Testis (tissue), 3 donors: ENCODE data around the gene GARIN3. TPM values are rescaled to one million over a fixed set of nuclear protein-coding genes. Genes with fewer than 3 reads are reported as not detected.

ENCODE experiments used
- DNase-seq: peaks from one replicate; pipeline ENCODE4 v3.0.0-alpha.2; 2019
- H3K27ac ChIP-seq, 2 donors: fragments of 200-600 bp; sonication (generic); one replicate each; pipeline ENCODE4 v1.5.1; 2019
- H3K27me3 ChIP-seq: fragments of 200-600 bp; sonication (generic); one replicate; pipeline ENCODE4 v1.5.1; 2019
- H3K36me3 ChIP-seq: fragments of 200-600 bp; sonication (generic); one replicate; pipeline ENCODE4 v1.5.1; 2017; ENCODE audit warnings: low read depth; ENCODE audit errors: missing control alignments
- H3K4me1 ChIP-seq: fragments of 200-600 bp; sonication (generic); one replicate; pipeline ENCODE4 v1.5.1; 2019
- H3K4me3 ChIP-seq, 2 donors: fragments of 200-600 bp; sonication (generic); one replicate each; pipeline ENCODE4 v1.5.1; 2017 to 2019
- H3K9me3 ChIP-seq: fragments of 200-600 bp; sonication (generic); one replicate; pipeline ENCODE4 v1.5.1; 2017
- POLR2A ChIP-seq: fragments of 450-650 bp; IDR thresholded peaks from one replicate; pipeline ENCODE4 v1.6.1; 2017; ENCODE audit warnings: antibody characterized with exemption, mild to moderate bottlenecking, moderate library complexity
- WGBS, 2 donors: methylation state at CpG; one replicate each; pipeline ENCODE4 v1.1.5; 2018; 5-methylcytosine and 5-hydroxymethylcytosine counted together
- intact Hi-C: fragments of 100-400 bp; cut with DNase I; formaldehyde crosslinking; loops from one replicate; pipeline ENCODE4 v1.15.1; 2023; ENCODE audit warnings: low total_unique reads
- polyA plus RNA-seq: library from polyadenylated mRNA; stranded (reverse); fragments of 350-450 nt; fragmentation: Illumina TruSeq; extraction: RNeasy Lipid Tissue Mini Kit (QIAGEN cat#74804); gene quantifications from one replicate; pipeline ENCODE4 v1.2.3, GENCODE V29; 2014; ENCODE audit warnings: low read depth, low replicate concordance; ENCODE audit not compliant: insufficient read depth
- total RNA-seq, 2 donors: library from RNA; depleted of rRNA; stranded (reverse); fragments of >200 nt; gene quantifications; one replicate each; pipeline ENCODE4 v1.2.3, GENCODE V29; 2016
- TF ChIP-seq, protein P1 (sequence below), 3 experiments: fragments of 450-650 bp in 2 of 3; fragments of 200-600 bp in 1 of 3; sonication (generic) in 1 of 3; IDR thresholded peaks; one replicate each; pipeline ENCODE4 v1.5.1; 2016 to 2019; ENCODE audit warnings: antibody characterized with exemption in 3 of 3, mild to moderate bottlenecking in 2 of 3, moderate library complexity in 1 of 3

GARIN3 gene
- total and polyA plus RNA-seq, 3 donors from 2014 or later = 11.5 to 45.6 (median 27.8) TPM

DNA sequence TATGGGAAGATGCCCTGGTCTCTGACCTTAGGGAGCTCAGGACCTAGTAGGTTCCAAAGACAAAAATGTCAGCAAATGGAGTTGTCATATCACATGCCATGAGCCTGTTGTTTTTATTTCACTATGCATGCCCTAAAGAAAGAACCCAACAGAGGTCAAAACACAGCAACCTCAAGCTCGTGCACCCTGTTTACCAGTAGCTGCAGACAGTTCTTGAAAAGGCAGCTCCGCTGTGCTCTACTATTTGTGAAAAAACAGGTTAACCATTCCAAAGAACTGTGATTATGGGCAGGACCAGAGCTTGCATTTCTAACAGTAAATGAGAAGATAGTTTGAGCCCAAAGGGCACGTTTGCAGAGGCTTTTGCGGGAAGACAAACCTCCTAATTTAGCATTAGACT is 37.4 kb upstream of the GARIN3 start:
- WGBS, 2 donors = 85 to 93% methylated on average over 4 of the region's 4 CpGs
- intact Hi-C loops = no loop called here
- Histone ChIP-seq H3K4me1 (peaks cover under 1% of the 10 kb centered on the region), H3K4me3 (no peak overlapping the region), H3K27me3 (no peaks in the 10 kb centered on the region), H3K36me3 (no peaks in the 10 kb centered on the region), H3K27ac (no peak overlapping the region), H3K9me3 (no peaks in the 10 kb centered on the region)
- TF ChIP-seq POLR2A = no peak
- TF ChIP-seq, protein P1, sequence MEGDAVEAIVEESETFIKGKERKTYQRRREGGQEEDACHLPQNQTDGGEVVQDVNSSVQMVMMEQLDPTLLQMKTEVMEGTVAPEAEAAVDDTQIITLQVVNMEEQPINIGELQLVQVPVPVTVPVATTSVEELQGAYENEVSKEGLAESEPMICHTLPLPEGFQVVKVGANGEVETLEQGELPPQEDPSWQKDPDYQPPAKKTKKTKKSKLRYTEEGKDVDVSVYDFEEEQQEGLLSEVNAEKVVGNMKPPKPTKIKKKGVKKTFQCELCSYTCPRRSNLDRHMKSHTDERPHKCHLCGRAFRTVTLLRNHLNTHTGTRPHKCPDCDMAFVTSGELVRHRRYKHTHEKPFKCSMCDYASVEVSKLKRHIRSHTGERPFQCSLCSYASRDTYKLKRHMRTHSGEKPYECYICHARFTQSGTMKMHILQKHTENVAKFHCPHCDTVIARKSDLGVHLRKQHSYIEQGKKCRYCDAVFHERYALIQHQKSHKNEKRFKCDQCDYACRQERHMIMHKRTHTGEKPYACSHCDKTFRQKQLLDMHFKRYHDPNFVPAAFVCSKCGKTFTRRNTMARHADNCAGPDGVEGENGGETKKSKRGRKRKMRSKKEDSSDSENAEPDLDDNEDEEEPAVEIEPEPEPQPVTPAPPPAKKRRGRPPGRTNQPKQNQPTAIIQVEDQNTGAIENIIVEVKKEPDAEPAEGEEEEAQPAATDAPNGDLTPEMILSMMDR (IDR thresholded peaks at IDR 0.05) = no peak
- no peak for DNase-seq

DNA sequence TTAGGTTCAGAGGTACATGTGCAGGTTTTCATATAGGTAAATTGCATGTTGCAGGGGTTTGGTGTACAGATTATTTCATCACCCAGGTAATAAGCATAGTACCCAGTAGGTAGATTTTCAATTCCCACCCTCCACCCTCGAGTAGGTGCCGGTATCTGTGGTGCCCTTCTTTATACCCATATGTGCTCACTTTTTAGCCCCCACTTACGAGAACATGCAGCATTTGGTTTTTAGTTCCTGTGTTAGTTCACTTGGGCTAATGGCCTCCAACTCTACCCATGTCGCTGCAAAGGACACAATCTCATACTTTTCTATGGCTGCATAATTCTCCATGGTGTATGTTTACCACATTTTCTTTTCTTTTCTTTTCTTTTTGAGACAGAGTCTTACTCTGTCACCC is 35.8 kb upstream of the GARIN3 start:
- no peak overlapping the region for H3K4me3 ChIP-seq
- WGBS, 2 donors = 90 to 92% methylated on average over 4 of the region's 4 CpGs

DNA sequence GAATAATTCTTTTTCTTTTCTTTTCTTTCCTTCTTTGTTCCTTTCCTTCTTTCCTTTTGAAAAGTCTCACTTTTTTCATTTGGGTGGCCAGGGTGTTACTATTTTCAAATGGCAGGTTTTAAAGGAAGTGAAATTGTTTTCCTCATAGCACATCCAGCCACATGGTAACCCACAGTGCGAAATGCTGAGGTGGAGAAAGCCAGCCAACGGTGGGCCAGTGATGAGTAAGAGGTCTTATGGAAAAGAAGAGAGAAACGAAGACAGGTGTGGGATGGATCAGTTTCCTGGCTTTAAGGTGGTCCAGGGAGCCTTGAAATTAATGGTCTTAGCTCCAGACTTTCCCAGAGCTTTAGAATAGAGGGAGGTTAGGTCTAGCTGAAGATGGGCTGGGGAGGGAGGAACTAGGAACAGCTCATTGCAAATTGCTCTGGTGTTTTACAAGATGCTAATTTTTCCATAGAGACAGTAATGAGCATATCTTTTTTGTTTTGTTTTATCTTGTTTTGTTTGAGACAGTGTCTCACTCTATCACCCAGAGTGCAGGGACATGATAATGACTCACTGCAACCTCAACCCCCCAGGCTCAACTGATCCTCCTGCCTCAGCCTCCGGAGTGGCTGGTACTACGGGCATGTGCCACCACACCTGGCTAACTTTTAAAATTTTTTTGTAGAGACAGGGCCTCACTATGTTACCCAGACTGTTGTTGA is 32.4 kb upstream of the GARIN3 start:
- Histone ChIP-seq H3K27me3 (no peaks in the 10 kb centered on the region), H3K4me3 (no peak overlapping the region), H3K36me3 (no peaks in the 10 kb centered on the region), H3K4me1 (peaks cover 4% of the 10 kb centered on the region), H3K9me3 (no peaks in the 10 kb centered on the region), H3K27ac (no peak overlapping the region)
- intact Hi-C loops = no loop called here
- DNase-seq = no peak
- WGBS, 2 donors = 57 to 63% methylated on average over 4 to 5 of the region's 5 CpGs
- TF ChIP-seq, protein P1 (IDR thresholded peaks at IDR 0.05) = no peak
- no peak for TF ChIP-seq POLR2A

More for the DNA sequence above, 35.8 kb upstream of the GARIN3 start:
- DNase-seq = no peak
- Histone ChIP-seq H3K36me3 (no peaks in the 10 kb centered on the region), H3K4me1 (peaks cover 4% of the 10 kb centered on the region), H3K27me3 (no peaks in the 10 kb centered on the region), H3K27ac (no peak overlapping the region), H3K9me3 (no peaks in the 10 kb centered on the region)
- intact Hi-C loops = no loop called here
- no peak for TF ChIP-seq POLR2A
- TF ChIP-seq, protein P1 (IDR thresholded peaks at IDR 0.05) = no peak

DNA sequence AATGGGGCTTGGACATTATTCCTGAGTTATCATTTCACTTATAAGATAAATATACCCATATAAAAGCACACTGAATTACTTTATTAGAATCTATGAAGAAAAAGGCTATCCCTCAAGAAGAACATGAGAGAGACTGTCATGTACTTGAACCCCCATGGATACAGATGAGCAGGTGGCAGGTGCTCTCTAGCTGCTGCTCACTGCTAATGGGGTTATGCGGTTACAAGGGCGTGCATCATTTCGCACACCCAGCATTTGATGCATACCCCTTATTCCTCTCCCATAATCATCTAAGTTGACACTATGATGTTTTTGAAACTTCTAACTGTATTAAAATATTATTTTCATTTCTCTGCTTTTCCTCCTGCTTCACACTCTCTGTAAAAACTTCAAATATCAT is 31.0 kb upstream of the GARIN3 start:
- Histone ChIP-seq H3K27me3 (no peaks in the 10 kb centered on the region), H3K4me1 (peaks cover 4% of the 10 kb centered on the region), H3K9me3 (no peaks in the 10 kb centered on the region), H3K27ac (no peak overlapping the region), H3K36me3 (no peaks in the 10 kb centered on the region), H3K4me3 (no peak overlapping the region)
- no peak for TF ChIP-seq POLR2A
- TF ChIP-seq, protein P1 (IDR thresholded peaks at IDR 0.05) = no peak
- 91 to 98% methylated on average over 3 of the region's 3 CpGs for WGBS, 2 donors
- intact Hi-C loops = no loop called here
- no peak for DNase-seq

DNA sequence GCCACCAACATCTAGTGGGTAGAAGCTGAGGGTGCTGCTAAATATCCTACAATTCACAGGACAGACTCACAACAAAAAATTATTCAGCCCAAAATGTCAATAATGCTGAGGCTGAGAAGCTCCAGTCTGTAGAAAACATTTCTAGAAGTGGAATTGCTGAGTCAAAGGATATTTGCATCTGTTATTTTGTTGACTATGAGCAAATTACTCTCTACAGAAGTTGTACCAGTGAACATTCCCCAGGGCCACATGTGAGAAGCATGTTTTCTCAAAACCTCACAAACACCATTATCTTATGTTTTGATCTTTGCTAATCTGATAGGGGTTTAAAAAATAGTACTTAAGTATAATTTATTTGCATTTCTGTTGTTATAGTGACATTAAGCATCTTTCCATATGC is 30.0 kb upstream of the GARIN3 start:
- intact Hi-C loops = no loop called here
- H3K27me3 ChIP-seq = no peaks in the 10 kb centered on the region
- H3K36me3 ChIP-seq = no peaks in the 10 kb centered on the region
- no peak for DNase-seq
- H3K9me3 ChIP-seq = no peaks in the 10 kb centered on the region
- H3K27ac ChIP-seq = no peak overlapping the region
- no peak for TF ChIP-seq POLR2A
- TF ChIP-seq, protein P1 (IDR thresholded peaks at IDR 0.05) = no peak
- H3K4me3 ChIP-seq = no peak overlapping the region
- H3K4me1 ChIP-seq = peaks cover 4% of the 10 kb centered on the region
